H1 (cell line): ENCODE measurements around the gene KRT37. TPM values are rescaled to one million over a fixed set of nuclear protein-coding genes. Genes with fewer than 3 reads are reported as not detected.

Experiments used
- CTCF ChIA-PET: fragments of 300-600 bp; sonication (Branson Sonifier 250); formaldehyde crosslinking; loops from one replicate; lab custom pipeline; 2021; ENCODE audit not compliant: partially characterized antibody; lab: Charles Lee
- POLR2A ChIA-PET: fragments of 300-600 bp; sonication (Branson Sonifier 250); formaldehyde crosslinking; loops from one replicate; lab custom pipeline; 2021; ENCODE audit warnings: inconsistent platforms; ENCODE audit not compliant: partially characterized antibody; lab: Charles Lee
- DNase-seq, 2 experiments: peaks; one replicate each; pipeline versions ENCODE4 v3.0.0 to v3.0.0-alpha.2; 2010 to 2022; ENCODE audit warnings: low spot score in 2 of 2, low read depth in 1 of 2, mixed read lengths in 1 of 2
- FAIRE-seq: peaks from 2 replicates; lab custom pipeline; 2011; peaks lifted over from hg19 to GRCh38; lab: Jason Lieb, UNC
- H2AFZ ChIP-seq: 2 replicates; pipeline ENCODE4 v1.8.1; 2012; ENCODE audit warnings: low read length, inconsistent platforms
- H2AK5ac ChIP-seq: 2 replicates; pipeline ENCODE4 v1.6.1; 2013; ENCODE audit warnings: low read depth, low read length
- H2BK120ac ChIP-seq: replicated peaks from 2 replicates; pipeline ENCODE3; 2013; ENCODE audit warnings: low read depth, low read length, inconsistent platforms
- H2BK12ac ChIP-seq: 2 replicates; pipeline ENCODE4 v1.6.1; 2013; ENCODE audit warnings: low read depth, low read length
- H2BK15ac ChIP-seq: 2 replicates; pipeline ENCODE4 v1.6.1; 2013; ENCODE audit warnings: low read length
- H2BK20ac ChIP-seq: 2 replicates; pipeline ENCODE4 v1.6.1; 2013; ENCODE audit warnings: low read length
- H2BK5ac ChIP-seq: 2 replicates; pipeline ENCODE4 v1.6.1; 2013; ENCODE audit warnings: low read depth, low read length
- H3K14ac ChIP-seq: 2 replicates; pipeline ENCODE4 v1.6.1; 2013; ENCODE audit warnings: inconsistent platforms; ENCODE audit not compliant: insufficient read length
- H3K18ac ChIP-seq: 2 replicates; pipeline ENCODE4 v1.6.1; 2013; ENCODE audit warnings: low read length; ENCODE audit errors: extremely low read depth
- H3K23ac ChIP-seq: 2 replicates; pipeline ENCODE4 v1.6.1; 2013; ENCODE audit warnings: inconsistent platforms; ENCODE audit not compliant: insufficient read length
- H3K23me2 ChIP-seq: 2 replicates; pipeline ENCODE4 v1.6.1; 2013; ENCODE audit warnings: low read depth, low read length
- H3K27ac ChIP-seq: 2 replicates; pipeline ENCODE4 v1.6.1; 2011; ENCODE audit warnings: low read depth, low read length, inconsistent platforms
- H3K27me3 ChIP-seq, 4 experiments: replicated peaks in 1 of 4; 1 replicate in 1 of 4; 2 replicates in 3 of 4; pipeline versions ENCODE4 v1.6.1 to v1.8.1; 2011 to 2013; ENCODE audit warnings: low read length in 3 of 4, mild to moderate bottlenecking in 3 of 4, inconsistent platforms in 2 of 4, mixed read lengths in 2 of 4, moderate library complexity in 1 of 4; ENCODE audit not compliant: control insufficient read depth in 3 of 4, insufficient read depth in 3 of 4; ENCODE audit errors: extremely low read depth in 1 of 4
- H3K36me3 ChIP-seq, 4 experiments: 2 replicates each; pipeline versions ENCODE4 v1.6.1 to v1.8.1; 2011 to 2013; ENCODE audit warnings: mild to moderate bottlenecking in 4 of 4, low read length in 3 of 4, moderate library complexity in 2 of 4, control low read depth in 1 of 4, inconsistent platforms in 1 of 4; ENCODE audit not compliant: insufficient read depth in 4 of 4, control insufficient read depth in 2 of 4
- H3K4ac ChIP-seq: replicated peaks from 2 replicates; pipeline ENCODE3; 2013; ENCODE audit warnings: low read length, low read depth, mixed read lengths, inconsistent platforms; ENCODE audit not compliant: insufficient read length
- H3K4me1 ChIP-seq, 4 experiments: replicated peaks in 1 of 4; 1 replicate in 1 of 4; 2 replicates in 3 of 4; pipeline versions ENCODE4 v1.6.1 to v1.8.1; 2011 to 2013; ENCODE audit warnings: low read length in 3 of 4, inconsistent platforms in 2 of 4, mixed read lengths in 1 of 4; ENCODE audit not compliant: insufficient read depth in 4 of 4, control insufficient read depth in 3 of 4
- H3K4me2 ChIP-seq, 2 experiments: 2 replicates each; pipeline versions ENCODE4 v1.6.1 to v1.8.1; 2011 to 2013; ENCODE audit warnings: low read depth in 2 of 2, low read length in 2 of 2, control low read depth in 1 of 2, inconsistent platforms in 1 of 2, mild to moderate bottlenecking in 1 of 2; ENCODE audit not compliant: insufficient read depth in 1 of 2
- H3K4me3 ChIP-seq, 4 experiments: fragments of 200-600, 300-600 bp in 1 of 4; sonication (generic), shearing (Covaris generic), sonication (Bioruptor Twin) in 1 of 4; 2 replicates each; pipeline versions ENCODE4 v1.5.1 to v1.8.1; 2011 to 2016; ENCODE audit warnings: low read length in 4 of 4, low read depth in 3 of 4, control low read depth in 2 of 4, inconsistent platforms in 2 of 4, mild to moderate bottlenecking in 2 of 4, mixed read lengths in 1 of 4, moderate library complexity in 1 of 4; ENCODE audit not compliant: insufficient read depth in 2 of 4; ENCODE audit errors: extremely low read depth in 1 of 4
- H3K56ac ChIP-seq: replicated peaks from 2 replicates; pipeline ENCODE3; 2013; ENCODE audit warnings: low read depth, mild to moderate bottlenecking, mixed read lengths, low read length, inconsistent platforms; ENCODE audit not compliant: insufficient read length
- H3K79me1 ChIP-seq: 2 replicates; pipeline ENCODE4 v1.6.1; 2013; ENCODE audit warnings: low read depth, low read length, control low read depth
- H3K79me2 ChIP-seq, 2 experiments: 2 replicates each; pipeline versions ENCODE4 v1.6.1 to v1.8.1; 2012 to 2013; ENCODE audit warnings: low read length in 2 of 2, mild to moderate bottlenecking in 2 of 2, inconsistent platforms in 1 of 2; ENCODE audit not compliant: insufficient read depth in 2 of 2, control insufficient read depth in 1 of 2
- H3K9ac ChIP-seq, 4 experiments: replicated peaks in 1 of 4; 1 replicate in 1 of 4; 2 replicates in 3 of 4; pipeline versions ENCODE4 v1.6.1 to v1.8.1; 2011 to 2013; ENCODE audit warnings: low read depth in 3 of 4, low read length in 3 of 4, control low read depth in 2 of 4, mild to moderate bottlenecking in 2 of 4, moderate library complexity in 2 of 4, inconsistent platforms in 1 of 4; ENCODE audit errors: extremely low read depth in 1 of 4
- H3K9me3 ChIP-seq, 2 experiments: 2 replicates each; pipeline versions ENCODE4 v1.6.1 to v1.8.1; 2012 to 2013; ENCODE audit warnings: mild to moderate bottlenecking in 2 of 2, moderate library complexity in 2 of 2, control low read depth in 1 of 2, inconsistent platforms in 1 of 2, low read depth in 1 of 2, low read length in 1 of 2, mixed read lengths in 1 of 2; ENCODE audit not compliant: insufficient read depth in 2 of 2
- H4K20me1 ChIP-seq, 2 experiments: replicated peaks in 1 of 2; 2 replicates each; pipeline versions ENCODE3 to v1.8.1; 2011 to 2013; ENCODE audit warnings: inconsistent platforms in 2 of 2, low read length in 2 of 2, mild to moderate bottlenecking in 1 of 2; ENCODE audit not compliant: insufficient read depth in 2 of 2, control insufficient read depth in 1 of 2
- H4K5ac ChIP-seq: 2 replicates; pipeline ENCODE4 v1.6.1; 2013; ENCODE audit warnings: low read length, low read depth, mixed read lengths, inconsistent platforms; ENCODE audit not compliant: insufficient read length
- H4K8ac ChIP-seq: 2 replicates; pipeline ENCODE4 v1.8.0; 2013; ENCODE audit warnings: mild to moderate bottlenecking, moderate library complexity, low read length, inconsistent platforms; ENCODE audit not compliant: insufficient read depth; ENCODE audit errors: extremely low read depth
- H4K91ac ChIP-seq: replicated peaks from 2 replicates; pipeline ENCODE3; 2013; ENCODE audit warnings: low read length, mixed read lengths, inconsistent platforms; ENCODE audit not compliant: insufficient read length
- ASH2L ChIP-seq: fragments of 200-600, 300-600 bp; sonication (generic); IDR thresholded peaks from one replicate; pipeline ENCODE4 v1.7.1; 2017; ENCODE audit warnings: low read length
- KDM4A ChIP-seq: IDR thresholded peaks from one replicate; pipeline ENCODE4 v1.7.1; 2012; ENCODE audit warnings: low read depth, mild to moderate bottlenecking, moderate library complexity, low read length, inconsistent platforms; ENCODE audit not compliant: severe bottlenecking
- POU5F1 ChIP-seq: IDR thresholded peaks from 2 replicates; pipeline ENCODE4 v1.6.1; 2011; ENCODE audit warnings: low read depth, mild to moderate bottlenecking, low read length, moderate library complexity
- RFX5 ChIP-seq: IDR thresholded peaks from 2 replicates; pipeline ENCODE4 v1.6.1; 2011; ENCODE audit warnings: low read depth, low read length, improper control_type of control experiment, borderline replicate concordance
- RXRA ChIP-seq: IDR thresholded peaks from 2 replicates; pipeline ENCODE4 v1.6.1; 2011; ENCODE audit warnings: low read depth, mild to moderate bottlenecking, low read length, moderate library complexity; ENCODE audit not compliant: insufficient read depth
- SAP30 ChIP-seq: fragments of 300-600 bp; sonication (generic); IDR thresholded peaks from 2 replicates; pipeline ENCODE4 v1.7.1; 2012; ENCODE audit warnings: low read length, moderate library complexity, mild to moderate bottlenecking, inconsistent platforms; ENCODE audit not compliant: insufficient read depth, insufficient replicate concordance
- SIRT6 ChIP-seq: IDR thresholded peaks from one replicate; pipeline ENCODE4 v1.7.1; 2012; ENCODE audit warnings: low read length, inconsistent platforms
- TCF12 ChIP-seq: IDR thresholded peaks from 2 replicates; pipeline ENCODE4 v1.6.1; 2011; ENCODE audit warnings: low read depth, mild to moderate bottlenecking, low read length
- WGBS, 2 experiments: shearing (Covaris generic) in 1 of 2; methylation state at CpG; one replicate each; pipeline versions ENCODE4 v1.1.6 to v1.1.7; 2013 to 2015; ENCODE audit warnings: low lambda C conversion rate in 2 of 2, mixed read lengths in 2 of 2, inconsistent platforms in 1 of 2, low coverage in 1 of 2, missing lambda C conversion rate in 1 of 2; ENCODE audit not compliant: insufficient replicate concordance in 2 of 2, insufficient coverage in 1 of 2, insufficient read length in 1 of 2; ENCODE audit errors: extremely low coverage in 1 of 2, missing lambda C conversion rate in 1 of 2; 5-methylcytosine and 5-hydroxymethylcytosine counted together
- polyA plus RNA-seq, 7 experiments: library from polyadenylated mRNA; depleted of rRNA in 3 of 7; stranded (reverse) in 5 of 7; unstranded in 2 of 7; fragments of >200 nt in 5 of 7; fragments of 200-250 nt in 2 of 7; gene quantifications; 1 replicate in 5 of 7; 2 replicates in 1 of 7; 4 replicates in 1 of 7; pipeline versions ENCODE4 v1.2.1 to v1.2.3, GENCODE V29; 2011 to 2013; ENCODE audit warnings: missing spikeins in 2 of 7, mixed read lengths in 2 of 7
- total RNA-seq: library from RNA; stranded (reverse); fragmentation: NEBNext Ultra II Directional; extraction: Animal tissue kit (Norgen Biotek cat#: 25700); gene quantifications from 2 replicates; pipeline ENCODE4 v1.2.1, GENCODE V29; 2021
- TF ChIP-seq, protein P1 (sequence below), 3 experiments: IDR thresholded peaks; 1 replicate in 2 of 3; 2 replicates in 1 of 3; pipeline versions ENCODE4 v1.5.1 to v1.6.1; 2011; ENCODE audit warnings: low read length in 3 of 3, mild to moderate bottlenecking in 3 of 3, inconsistent platforms in 2 of 3, low read depth in 1 of 3, moderate library complexity in 1 of 3; ENCODE audit not compliant: insufficient read depth in 1 of 3; ENCODE audit errors: control extremely low read depth in 1 of 3

Gene KRT37
- total and polyA plus RNA-seq, 2 of the 8 experiments (the other 6 are each of a cell fraction or from before 2014, with no cell fraction given), result not detected

DNA sequence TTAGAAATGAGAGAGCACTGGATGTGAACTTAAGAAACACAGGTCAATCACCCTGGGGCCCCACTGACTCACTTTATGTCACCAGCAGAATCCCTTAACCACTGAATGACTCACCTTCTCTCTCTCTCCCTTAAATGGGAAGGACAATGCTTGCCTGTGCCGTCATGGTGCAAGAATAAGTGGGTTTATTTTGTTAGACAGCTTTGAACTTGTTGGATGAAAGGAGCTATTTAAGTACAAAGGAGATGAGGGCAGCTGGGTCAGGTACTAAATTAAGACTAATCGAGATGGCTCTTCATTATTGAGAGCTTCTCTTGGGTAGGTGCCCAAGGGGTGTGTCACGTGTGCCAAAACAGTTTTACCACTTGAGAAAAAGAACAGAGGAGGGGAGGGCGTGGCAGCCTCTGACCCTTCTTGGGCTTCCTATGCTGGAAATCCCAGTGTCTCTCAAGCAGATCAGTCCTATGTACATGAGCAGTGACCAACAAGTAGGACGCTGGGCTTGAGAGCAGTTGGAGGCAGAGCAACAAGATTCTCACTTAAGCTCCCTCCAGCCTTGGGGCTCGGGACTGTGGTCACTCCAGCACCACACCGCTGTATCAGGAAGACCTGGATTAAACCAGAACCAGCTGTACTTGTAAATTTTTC, 20.2 kb downstream of the KRT37 start:
- POLR2A ChIA-PET, result no interaction called here
- Histone ChIP-seq H3K9ac (no peak overlapping the region), H3K4ac (no peak overlapping the region), H3K18ac (no peak overlapping the region), H4K5ac (no peak overlapping the region), H3K4me1 (no peaks in the 10 kb centered on the region; a peak in 1 of 7 replicates), H3K27me3 (no peaks in the 10 kb centered on the region; a peak in 1 of 7 replicates), H3K23ac (no peak overlapping the region), H3K36me3 (no peaks in the 10 kb centered on the region), H4K8ac (no peak overlapping the region), H2BK5ac (no peak overlapping the region), H3K79me1 (no peaks in the 10 kb centered on the region), H2AFZ (no peak overlapping the region), H3K56ac (no peak overlapping the region), H3K79me2 (no peaks in the 10 kb centered on the region), H2BK20ac (no peak overlapping the region), H3K9me3 (no peaks in the 10 kb centered on the region), H3K4me2 (no peak overlapping the region), H2BK120ac (no peak overlapping the region), H2BK15ac (no peak overlapping the region), H3K4me3 (no peak overlapping the region), H2AK5ac (no peak overlapping the region), H4K20me1 (no peaks in the 10 kb centered on the region), H4K91ac (no peak overlapping the region), H3K27ac (no peak overlapping the region), H2BK12ac (no peak overlapping the region), H3K23me2 (no peaks in the 10 kb centered on the region), H3K14ac (no peak overlapping the region)
- WGBS, 2 experiments, result 92% methylated on average over 7 of the region's 7 CpGs; no CpG with 5 or more reads in 1 of the 2 experiments
- DNase-seq (no peak), FAIRE-seq (no peak)
- CTCF ChIA-PET, result interaction anchor here (1.2 to 7.2 kb wide), 10 partner anchors 8 to 244 kb away, joined by 3 to 51 read pairs (median 6); no protein-coding TSS in a partner anchor
- TF ChIP-seq KDM4A (no peak), RFX5 (no peak), POU5F1 (no peak), SAP30 (no peak), SIRT6 (no peak), RXRA (no peak), ASH2L (no peak), TCF12 (no peak)
- TF ChIP-seq, protein P1, sequence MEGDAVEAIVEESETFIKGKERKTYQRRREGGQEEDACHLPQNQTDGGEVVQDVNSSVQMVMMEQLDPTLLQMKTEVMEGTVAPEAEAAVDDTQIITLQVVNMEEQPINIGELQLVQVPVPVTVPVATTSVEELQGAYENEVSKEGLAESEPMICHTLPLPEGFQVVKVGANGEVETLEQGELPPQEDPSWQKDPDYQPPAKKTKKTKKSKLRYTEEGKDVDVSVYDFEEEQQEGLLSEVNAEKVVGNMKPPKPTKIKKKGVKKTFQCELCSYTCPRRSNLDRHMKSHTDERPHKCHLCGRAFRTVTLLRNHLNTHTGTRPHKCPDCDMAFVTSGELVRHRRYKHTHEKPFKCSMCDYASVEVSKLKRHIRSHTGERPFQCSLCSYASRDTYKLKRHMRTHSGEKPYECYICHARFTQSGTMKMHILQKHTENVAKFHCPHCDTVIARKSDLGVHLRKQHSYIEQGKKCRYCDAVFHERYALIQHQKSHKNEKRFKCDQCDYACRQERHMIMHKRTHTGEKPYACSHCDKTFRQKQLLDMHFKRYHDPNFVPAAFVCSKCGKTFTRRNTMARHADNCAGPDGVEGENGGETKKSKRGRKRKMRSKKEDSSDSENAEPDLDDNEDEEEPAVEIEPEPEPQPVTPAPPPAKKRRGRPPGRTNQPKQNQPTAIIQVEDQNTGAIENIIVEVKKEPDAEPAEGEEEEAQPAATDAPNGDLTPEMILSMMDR (IDR thresholded peaks at IDR 0.05; ENCODE audit: control extremely low read depth in 1 of 3, insufficient read depth in 1 of 3, low read depth in 1 of 3, low read length in 3 of 3), result no peak
